Hepatocyte (in vitro differentiated cells): ENCODE data around the gene SYNE2.

Experiments
- CTCF ChIP-seq: fragments of 200-600 bp; sonication (generic); IDR thresholded peaks from 2 replicates; pipeline ENCODE4 v1.5.1; 2016; ENCODE audit warnings: antibody characterized with exemption, mild to moderate bottlenecking; ENCODE audit not compliant: poor library complexity
- EZH2 ChIP-seq: fragments of 200-600 bp; sonication (generic); IDR thresholded peaks from 2 replicates; pipeline ENCODE4 v1.6.1; 2016; ENCODE audit warnings: antibody characterized with exemption, mild to moderate bottlenecking, borderline replicate concordance

GRCh38 chr14:63852271-63852816 is 460 bp upstream of the SYNE2 start:
- TF ChIP-seq CTCF (no peak), EZH2 (no peak)
